Mucosa of stomach (tissue), 1 donor: ENCODE measurements around the gene TULP3.

Source experiments
- H3K27me3 ChIP-seq: one replicate; pipeline ENCODE4 v1.7.0; 2013; ENCODE audit warnings: mild to moderate bottlenecking, low read length; ENCODE audit not compliant: control insufficient read depth, insufficient read depth
- H3K36me3 ChIP-seq: one replicate; pipeline ENCODE4 v1.7.0; 2013; ENCODE audit warnings: low read length; ENCODE audit not compliant: control insufficient read depth, insufficient read depth
- H3K4me1 ChIP-seq: one replicate; pipeline ENCODE4 v1.7.0; 2013; ENCODE audit warnings: mild to moderate bottlenecking, low read length; ENCODE audit not compliant: control insufficient read depth, insufficient read depth
- H3K4me3 ChIP-seq: one replicate; pipeline ENCODE4 v1.7.0; 2013; ENCODE audit warnings: low read length
- H3K9ac ChIP-seq: one replicate; pipeline ENCODE4 v1.7.0; 2013; ENCODE audit warnings: mild to moderate bottlenecking, low read length, moderate library complexity
- H3K9me3 ChIP-seq: one replicate; pipeline ENCODE4 v1.7.0; 2013; ENCODE audit warnings: mild to moderate bottlenecking, low read length, moderate library complexity; ENCODE audit not compliant: control insufficient read depth
- donor health status: Pancreatic carcinoma.

TULP3 gene

DNA sequence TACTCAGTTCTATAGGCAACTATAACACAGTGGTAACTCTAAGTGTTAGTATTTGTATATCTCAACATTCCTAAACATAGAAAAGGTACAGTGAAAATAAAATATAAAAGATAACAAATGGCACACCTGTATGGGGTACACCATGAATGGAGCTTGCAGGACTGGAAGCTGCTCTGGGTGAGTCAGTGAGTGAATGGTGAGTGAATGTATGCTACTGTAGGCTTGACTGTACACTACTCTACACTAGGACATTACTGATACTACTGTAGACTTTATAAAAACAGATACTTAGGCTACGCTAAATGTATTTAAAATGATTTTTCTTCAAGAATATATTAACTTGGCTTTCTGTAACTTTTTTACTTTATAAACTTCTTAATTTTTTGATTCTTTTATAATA lies 94.0 kb downstream of the TULP3 start:
- H3K9ac ChIP-seq = no peak overlapping the region
- H3K9me3 ChIP-seq = no peaks in the 10 kb centered on the region
- no peaks in the 10 kb centered on the region for H3K4me1 ChIP-seq
- H3K27me3 ChIP-seq = no peaks in the 10 kb centered on the region
- no peak overlapping the region for H3K4me3 ChIP-seq
- H3K36me3 ChIP-seq = no peaks in the 10 kb centered on the region

DNA sequence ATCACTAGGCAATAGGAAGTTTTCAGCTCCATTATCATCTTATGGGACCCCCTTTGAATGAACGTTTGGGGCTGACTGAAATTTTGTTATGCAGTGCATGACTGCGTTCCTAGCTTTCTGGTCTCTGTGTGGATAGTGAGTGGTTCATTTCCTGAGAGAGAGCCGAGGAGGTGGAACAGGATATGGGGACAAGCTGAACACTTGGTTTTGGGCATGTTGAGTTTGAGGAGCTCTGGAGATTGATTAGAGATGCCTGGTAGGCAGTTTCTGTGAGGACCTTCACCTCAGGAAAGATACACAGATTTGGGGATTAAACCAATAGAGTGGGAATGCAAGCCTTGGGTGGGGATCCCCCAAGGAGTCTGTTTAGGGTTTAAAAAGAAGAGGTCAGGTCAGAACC lies 96.2 kb downstream of the TULP3 start:
- Histone ChIP-seq H3K4me3 (no peak overlapping the region), H3K9ac (no peak overlapping the region), H3K27me3 (no peaks in the 10 kb centered on the region), H3K36me3 (no peaks in the 10 kb centered on the region), H3K4me1 (no peaks in the 10 kb centered on the region), H3K9me3 (no peaks in the 10 kb centered on the region)

DNA sequence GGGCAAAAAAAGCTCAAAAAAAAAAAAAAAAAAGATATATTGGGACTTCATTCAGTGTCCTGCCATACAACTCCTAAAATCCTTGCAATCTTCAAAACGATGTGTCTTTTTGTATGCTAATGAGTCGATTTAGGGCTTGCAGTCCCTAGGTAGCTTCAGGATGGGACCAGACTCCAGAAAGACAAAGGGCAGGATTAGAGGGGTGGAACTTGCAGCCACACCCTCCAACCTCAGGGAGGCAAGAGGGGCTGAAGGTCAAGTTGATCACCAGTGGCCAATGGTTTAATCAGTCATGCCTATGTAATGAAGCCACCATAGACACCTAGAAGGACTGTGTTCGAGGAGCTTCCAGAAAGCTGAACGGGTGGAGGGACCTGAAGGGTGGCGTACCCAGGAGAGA lies 97.8 kb downstream of the TULP3 start:
- Histone ChIP-seq H3K4me1 (no peaks in the 10 kb centered on the region), H3K9me3 (no peaks in the 10 kb centered on the region), H3K9ac (no peak overlapping the region), H3K27me3 (no peaks in the 10 kb centered on the region), H3K36me3 (no peaks in the 10 kb centered on the region), H3K4me3 (no peak overlapping the region)
